HepG2 (cell line): ENCODE measurements around the gene LIPA. TPM values are rescaled to one million over a fixed set of nuclear protein-coding genes. Genes with fewer than 3 reads are reported as not detected.

Experiments
- ATAC-seq: fragments of 200-7000 bp; cut with Tn5 transposase; 3 replicates; pipeline ENCODE4 v1.9.1; 2020; ENCODE audit warnings: mild to moderate bottlenecking, moderate library complexity
- BruUV-seq: library from RNA; stranded (reverse); fragments of 400-500 nt; replicated peaks from 2 replicates; lab custom pipeline; 2021; lab: Mats Ljungman, UMichigan
- CTCF ChIA-PET: fragments of 300-600 bp; formaldehyde crosslinking; extraction: SDS; loops from one replicate; lab custom pipeline; 2021; ENCODE audit warnings: low total read pairs, inconsistent platforms, low intra/inter-chr PET ratio; lab: Yijun Ruan, JAX
- POLR2A ChIA-PET: fragments of 350-600 bp; sonication (Branson Sonifier 250); formaldehyde crosslinking; loops from one replicate; lab custom pipeline; 2020; ENCODE audit warnings: antibody characterized with exemption, inconsistent platforms; lab: Yijun Ruan, JAX
- DNase-seq: peaks from one replicate; pipeline ENCODE4 v3.0.0-alpha.2; 2015; ENCODE audit warnings: low spot score
- FAIRE-seq: peaks from 3 replicates; lab custom pipeline; 2011; peaks lifted over from hg19 to GRCh38; lab: Jason Lieb, UNC
- H2AFZ ChIP-seq: one replicate; pipeline ENCODE4 v1.6.1; 2011; ENCODE audit warnings: low read length, inconsistent platforms
- H3K27ac ChIP-seq: fragments of 300-600 bp; 3 replicates; pipeline ENCODE4 v1.8.0; 2011; ENCODE audit warnings: mixed run types, mild to moderate bottlenecking, mixed read lengths, low read length, inconsistent platforms; ENCODE audit not compliant: insufficient read depth; ENCODE audit errors: extremely low read length
- H3K27me3 ChIP-seq, 2 experiments: fragments of 200-600 bp in 1 of 2; 2 replicates in 1 of 2; 3 replicates in 1 of 2; pipeline versions ENCODE4 v1.6.0 to v1.8.0; 2011; ENCODE audit warnings: low read length in 2 of 2, mild to moderate bottlenecking in 2 of 2, moderate library complexity in 2 of 2, inconsistent platforms in 1 of 2; ENCODE audit not compliant: insufficient read depth in 2 of 2, control insufficient read depth in 1 of 2
- H3K36me3 ChIP-seq, 2 experiments: fragments of 200-600 bp in 1 of 2; replicated peaks in 1 of 2; 2 replicates in 1 of 2; 3 replicates in 1 of 2; pipeline versions ENCODE4 v1.5.1 to v1.8.0; 2011; ENCODE audit warnings: low read length in 2 of 2, inconsistent platforms in 1 of 2; ENCODE audit not compliant: insufficient read depth in 2 of 2, control insufficient read depth in 1 of 2
- H3K4me1 ChIP-seq: 2 replicates; pipeline ENCODE4 v1.5.1; 2012; ENCODE audit warnings: low read length, inconsistent platforms; ENCODE audit not compliant: insufficient read depth
- H3K4me2 ChIP-seq: 2 replicates; pipeline ENCODE4 v1.6.0; 2011; ENCODE audit warnings: low read depth, low read length, inconsistent platforms
- H3K4me3 ChIP-seq, 3 experiments: fragments of 200-600 bp in 1 of 3; sonication (generic), shearing (Covaris generic) in 1 of 3; replicated peaks in 1 of 3; 2 replicates each; pipeline ENCODE4 v1.5.1; 2011 to 2016; ENCODE audit warnings: low read length in 3 of 3, inconsistent platforms in 2 of 3, low read depth in 2 of 3, mild to moderate bottlenecking in 2 of 3, control low read depth in 1 of 3, mixed read lengths in 1 of 3; ENCODE audit not compliant: insufficient read depth in 1 of 3
- H3K79me2 ChIP-seq: one replicate; pipeline ENCODE4 v1.6.1; 2011; ENCODE audit warnings: low read length, inconsistent platforms; ENCODE audit not compliant: insufficient read depth
- H3K9ac ChIP-seq: 2 replicates; pipeline ENCODE4 v1.6.0; 2011; ENCODE audit warnings: mild to moderate bottlenecking, low read depth, low read length, inconsistent platforms; ENCODE audit not compliant: insufficient read depth
- H3K9me3 ChIP-seq: 2 replicates; pipeline ENCODE4 v1.5.1; 2012; ENCODE audit warnings: mild to moderate bottlenecking, low read length
- H4K20me1 ChIP-seq: 2 replicates; pipeline ENCODE4 v1.6.0; 2011; ENCODE audit warnings: inconsistent platforms, mild to moderate bottlenecking, low read length, moderate library complexity; ENCODE audit not compliant: insufficient read depth
- FOXO1 ChIP-seq: sonication (generic); formaldehyde crosslinking; IDR thresholded peaks from 2 replicates; pipeline ENCODE4 v1.4.0; 2020; ENCODE audit warnings: missing genetic modification reagents
- KDM5A ChIP-seq: fragments of 200-600 bp; sonication (generic); IDR thresholded peaks from 2 replicates; pipeline ENCODE4 v1.7.0; 2018; ENCODE audit warnings: antibody characterized with exemption, mild to moderate bottlenecking, low read length, borderline replicate concordance
- RAD21 ChIP-seq: fragments of 450-650 bp; formaldehyde crosslinking; IDR thresholded peaks from 2 replicates; pipeline ENCODE4 v1.5.0; 2020; ENCODE audit warnings: mild to moderate bottlenecking
- RFXANK ChIP-seq: IDR thresholded peaks from 2 replicates; pipeline ENCODE4 v1.6.1; 2016
- SIX1 ChIP-seq: sonication (generic); formaldehyde crosslinking; IDR thresholded peaks from 2 replicates; pipeline ENCODE4 v1.4.0; 2020; ENCODE audit warnings: missing genetic modification reagents, borderline replicate concordance
- ZNF468 ChIP-seq: sonication (generic); formaldehyde crosslinking; IDR thresholded peaks from 2 replicates; pipeline ENCODE4 v1.8.0; 2022; ENCODE audit warnings: mild to moderate bottlenecking, moderate library complexity, missing genetic modification reagents
- WGBS: methylation state at CpG from one replicate; pipeline ENCODE4 v1.1.6; 2017; ENCODE audit warnings: low lambda C conversion rate; 5-methylcytosine and 5-hydroxymethylcytosine counted together
- in situ Hi-C: cut with HindIII; loops from 2 replicates; pipeline ENCODE4 v1.10.0; 2017; ENCODE audit warnings: low pct_unique_long_range_greater_than_20kb; ENCODE audit not compliant: extremely low pct_ligation_motif_present
- intact Hi-C: fragments of 100-400 bp; cut with micrococcal nuclease; formaldehyde crosslinking; loops from one replicate; pipeline ENCODE4 v1.10.0; 2022; ENCODE audit not compliant: unreplicated experiment
- polyA plus RNA-seq, 8 experiments: library from polyadenylated mRNA; depleted of rRNA in 3 of 8; stranded (reverse) in 7 of 8; unstranded in 1 of 8; fragments of >200 nt; fragmentation: Illumina TruSeq in 4 of 8; extraction: Trizol in 4 of 8; gene quantifications; 2 replicates each; pipeline versions ENCODE4 v1.2.1 to v1.2.3, GENCODE V29; 2011 to 2016; ENCODE audit warnings: low read depth in 4 of 8, missing spikeins in 1 of 8, mixed read lengths in 1 of 8; ENCODE audit not compliant: insufficient read depth in 1 of 8
- total RNA-seq, 5 experiments: library from RNA; depleted of rRNA; stranded (reverse); fragments of >200 nt; fragmentation: Illumina TruSeq; extraction: Trizol; gene quantifications; 2 replicates each; pipeline ENCODE4 v1.2.3, GENCODE V29; 2016; ENCODE audit warnings: low read depth in 1 of 5
- TF ChIP-seq, protein P1 (sequence below): IDR thresholded peaks from 2 replicates; pipeline ENCODE4 v1.6.1; 2016; ENCODE audit warnings: low read depth, missing genetic modification reagents, missing compliant biosample characterization
- TF ChIP-seq, protein P2 (sequence below): sonication (generic); formaldehyde crosslinking; IDR thresholded peaks from 2 replicates; pipeline ENCODE4 v1.5.1; 2020; ENCODE audit warnings: mild to moderate bottlenecking, missing genetic modification reagents, borderline replicate concordance
- TF ChIP-seq, protein P3 (sequence below): sonication (generic); formaldehyde crosslinking; conservative IDR thresholded peaks from 2 replicates; pipeline ENCODE4 v1.5.0; 2020; ENCODE audit warnings: missing genetic modification reagents
- TF ChIP-seq, protein P4 (sequence below): sonication (generic); formaldehyde crosslinking; IDR thresholded peaks from 2 replicates; pipeline ENCODE4 v1.8.0; 2022; ENCODE audit warnings: missing genetic modification reagents, low read depth, mild to moderate bottlenecking, borderline replicate concordance

The LIPA gene
- total and polyA plus RNA-seq, 2 of the 13 experiments (the other 11 are each of a cell fraction or from before 2014, with no cell fraction given), result 57.1 to 79.5 TPM

DNA sequence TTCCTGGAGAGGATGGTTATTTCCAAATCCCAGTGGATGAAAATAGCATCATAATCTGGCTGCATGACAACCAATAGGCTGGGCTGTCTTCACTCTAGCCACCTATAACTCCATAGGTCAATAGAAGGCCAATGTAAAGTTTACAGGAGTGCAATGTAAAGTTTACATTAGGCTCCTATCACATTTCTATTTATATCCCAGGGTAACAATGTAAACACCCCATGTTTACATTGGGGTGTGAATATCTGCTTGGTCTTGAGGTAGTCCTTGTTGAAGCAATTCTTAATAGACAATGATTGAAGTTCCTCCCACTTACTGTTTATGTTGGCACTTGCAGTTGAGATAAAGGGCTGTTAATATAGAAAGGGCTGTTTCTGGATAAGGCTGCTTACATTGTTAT lies 65.9 kb downstream of the LIPA start (continued):
- TF ChIP-seq, protein P1, sequence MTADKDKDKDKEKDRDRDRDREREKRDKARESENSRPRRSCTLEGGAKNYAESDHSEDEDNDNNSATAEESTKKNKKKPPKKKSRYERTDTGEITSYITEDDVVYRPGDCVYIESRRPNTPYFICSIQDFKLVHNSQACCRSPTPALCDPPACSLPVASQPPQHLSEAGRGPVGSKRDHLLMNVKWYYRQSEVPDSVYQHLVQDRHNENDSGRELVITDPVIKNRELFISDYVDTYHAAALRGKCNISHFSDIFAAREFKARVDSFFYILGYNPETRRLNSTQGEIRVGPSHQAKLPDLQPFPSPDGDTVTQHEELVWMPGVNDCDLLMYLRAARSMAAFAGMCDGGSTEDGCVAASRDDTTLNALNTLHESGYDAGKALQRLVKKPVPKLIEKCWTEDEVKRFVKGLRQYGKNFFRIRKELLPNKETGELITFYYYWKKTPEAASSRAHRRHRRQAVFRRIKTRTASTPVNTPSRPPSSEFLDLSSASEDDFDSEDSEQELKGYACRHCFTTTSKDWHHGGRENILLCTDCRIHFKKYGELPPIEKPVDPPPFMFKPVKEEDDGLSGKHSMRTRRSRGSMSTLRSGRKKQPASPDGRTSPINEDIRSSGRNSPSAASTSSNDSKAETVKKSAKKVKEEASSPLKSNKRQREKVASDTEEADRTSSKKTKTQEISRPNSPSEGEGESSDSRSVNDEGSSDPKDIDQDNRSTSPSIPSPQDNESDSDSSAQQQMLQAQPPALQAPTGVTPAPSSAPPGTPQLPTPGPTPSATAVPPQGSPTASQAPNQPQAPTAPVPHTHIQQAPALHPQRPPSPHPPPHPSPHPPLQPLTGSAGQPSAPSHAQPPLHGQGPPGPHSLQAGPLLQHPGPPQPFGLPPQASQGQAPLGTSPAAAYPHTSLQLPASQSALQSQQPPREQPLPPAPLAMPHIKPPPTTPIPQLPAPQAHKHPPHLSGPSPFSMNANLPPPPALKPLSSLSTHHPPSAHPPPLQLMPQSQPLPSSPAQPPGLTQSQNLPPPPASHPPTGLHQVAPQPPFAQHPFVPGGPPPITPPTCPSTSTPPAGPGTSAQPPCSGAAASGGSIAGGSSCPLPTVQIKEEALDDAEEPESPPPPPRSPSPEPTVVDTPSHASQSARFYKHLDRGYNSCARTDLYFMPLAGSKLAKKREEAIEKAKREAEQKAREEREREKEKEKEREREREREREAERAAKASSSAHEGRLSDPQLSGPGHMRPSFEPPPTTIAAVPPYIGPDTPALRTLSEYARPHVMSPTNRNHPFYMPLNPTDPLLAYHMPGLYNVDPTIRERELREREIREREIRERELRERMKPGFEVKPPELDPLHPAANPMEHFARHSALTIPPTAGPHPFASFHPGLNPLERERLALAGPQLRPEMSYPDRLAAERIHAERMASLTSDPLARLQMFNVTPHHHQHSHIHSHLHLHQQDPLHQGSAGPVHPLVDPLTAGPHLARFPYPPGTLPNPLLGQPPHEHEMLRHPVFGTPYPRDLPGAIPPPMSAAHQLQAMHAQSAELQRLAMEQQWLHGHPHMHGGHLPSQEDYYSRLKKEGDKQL (CRISPR knock-in tag), result peak; percentile 73; the same call in 1 of the 2 replicates
- TF ChIP-seq RAD21 (CRISPR knock-in tag) (no peak), SIX1 (CRISPR knock-in tag) (peak; percentile 65; the same call in 1 of the 2 replicates)

DNA sequence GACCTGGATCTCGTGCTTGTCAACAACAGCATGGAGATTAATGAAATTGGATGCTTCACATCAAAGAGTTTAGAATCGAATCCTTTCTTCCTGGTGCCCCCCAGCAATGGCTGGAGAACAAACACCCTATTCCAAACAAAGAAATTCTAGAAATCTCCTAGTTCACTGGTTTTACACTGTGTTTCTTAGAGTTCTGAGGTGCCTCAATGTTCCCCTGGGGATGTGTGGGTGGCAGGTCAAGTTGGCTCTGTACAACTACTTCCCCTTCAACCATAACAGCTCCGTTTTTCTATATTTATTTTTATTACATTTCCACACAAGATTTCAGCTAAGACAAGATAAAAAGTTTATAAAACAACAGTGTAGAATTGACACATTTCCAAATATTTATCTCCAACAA lies 66.9 kb downstream of the LIPA start:
- ChIA-PET POLR2A (no interaction called here), CTCF (no interaction called here)
- no peaks in the 10 kb centered on the region for H3K79me2 ChIP-seq
- no peaks in the 10 kb centered on the region for H3K4me1 ChIP-seq
- no peak overlapping the region for H3K4me3 ChIP-seq
- no peaks in the 10 kb centered on the region for H3K27me3 ChIP-seq
- no peak overlapping the region for H2AFZ ChIP-seq
- ATAC-seq (no peak), DNase-seq (no peak), FAIRE-seq (no peak)
- H3K4me2 ChIP-seq, result no peak overlapping the region
- BruUV-seq, result no TSS peak
- no peak overlapping the region for H3K9ac ChIP-seq
- no peaks in the 10 kb centered on the region for H4K20me1 ChIP-seq
- intact Hi-C loops, result no loop called here
- no peaks in the 10 kb centered on the region for H3K9me3 ChIP-seq
- H3K36me3 ChIP-seq, result no peaks in the 10 kb centered on the region
- in situ Hi-C loops, result no loop called here
- WGBS, result under 1% methylated on average over 3 of the region's 3 CpGs
- H3K27ac ChIP-seq, result no peak overlapping the region
- no peak for TF ChIP-seq ZNF468 (CRISPR knock-in tag)
- TF ChIP-seq, protein P2, sequence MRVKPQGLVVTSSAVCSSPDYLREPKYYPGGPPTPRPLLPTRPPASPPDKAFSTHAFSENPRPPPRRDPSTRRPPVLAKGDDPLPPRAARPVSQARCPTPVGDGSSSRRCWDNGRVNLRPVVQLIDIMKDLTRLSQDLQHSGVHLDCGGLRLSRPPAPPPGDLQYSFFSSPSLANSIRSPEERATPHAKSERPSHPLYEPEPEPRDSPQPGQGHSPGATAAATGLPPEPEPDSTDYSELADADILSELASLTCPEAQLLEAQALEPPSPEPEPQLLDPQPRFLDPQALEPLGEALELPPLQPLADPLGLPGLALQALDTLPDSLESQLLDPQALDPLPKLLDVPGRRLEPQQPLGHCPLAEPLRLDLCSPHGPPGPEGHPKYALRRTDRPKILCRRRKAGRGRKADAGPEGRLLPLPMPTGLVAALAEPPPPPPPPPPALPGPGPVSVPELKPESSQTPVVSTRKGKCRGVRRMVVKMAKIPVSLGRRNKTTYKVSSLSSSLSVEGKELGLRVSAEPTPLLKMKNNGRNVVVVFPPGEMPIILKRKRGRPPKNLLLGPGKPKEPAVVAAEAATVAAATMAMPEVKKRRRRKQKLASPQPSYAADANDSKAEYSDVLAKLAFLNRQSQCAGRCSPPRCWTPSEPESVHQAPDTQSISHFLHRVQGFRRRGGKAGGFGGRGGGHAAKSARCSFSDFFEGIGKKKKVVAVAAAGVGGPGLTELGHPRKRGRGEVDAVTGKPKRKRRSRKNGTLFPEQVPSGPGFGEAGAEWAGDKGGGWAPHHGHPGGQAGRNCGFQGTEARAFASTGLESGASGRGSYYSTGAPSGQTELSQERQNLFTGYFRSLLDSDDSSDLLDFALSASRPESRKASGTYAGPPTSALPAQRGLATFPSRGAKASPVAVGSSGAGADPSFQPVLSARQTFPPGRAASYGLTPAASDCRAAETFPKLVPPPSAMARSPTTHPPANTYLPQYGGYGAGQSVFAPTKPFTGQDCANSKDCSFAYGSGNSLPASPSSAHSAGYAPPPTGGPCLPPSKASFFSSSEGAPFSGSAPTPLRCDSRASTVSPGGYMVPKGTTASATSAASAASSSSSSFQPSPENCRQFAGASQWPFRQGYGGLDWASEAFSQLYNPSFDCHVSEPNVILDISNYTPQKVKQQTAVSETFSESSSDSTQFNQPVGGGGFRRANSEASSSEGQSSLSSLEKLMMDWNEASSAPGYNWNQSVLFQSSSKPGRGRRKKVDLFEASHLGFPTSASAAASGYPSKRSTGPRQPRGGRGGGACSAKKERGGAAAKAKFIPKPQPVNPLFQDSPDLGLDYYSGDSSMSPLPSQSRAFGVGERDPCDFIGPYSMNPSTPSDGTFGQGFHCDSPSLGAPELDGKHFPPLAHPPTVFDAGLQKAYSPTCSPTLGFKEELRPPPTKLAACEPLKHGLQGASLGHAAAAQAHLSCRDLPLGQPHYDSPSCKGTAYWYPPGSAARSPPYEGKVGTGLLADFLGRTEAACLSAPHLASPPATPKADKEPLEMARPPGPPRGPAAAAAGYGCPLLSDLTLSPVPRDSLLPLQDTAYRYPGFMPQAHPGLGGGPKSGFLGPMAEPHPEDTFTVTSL (CRISPR knock-in tag), result no peak
- TF ChIP-seq, protein P3, sequence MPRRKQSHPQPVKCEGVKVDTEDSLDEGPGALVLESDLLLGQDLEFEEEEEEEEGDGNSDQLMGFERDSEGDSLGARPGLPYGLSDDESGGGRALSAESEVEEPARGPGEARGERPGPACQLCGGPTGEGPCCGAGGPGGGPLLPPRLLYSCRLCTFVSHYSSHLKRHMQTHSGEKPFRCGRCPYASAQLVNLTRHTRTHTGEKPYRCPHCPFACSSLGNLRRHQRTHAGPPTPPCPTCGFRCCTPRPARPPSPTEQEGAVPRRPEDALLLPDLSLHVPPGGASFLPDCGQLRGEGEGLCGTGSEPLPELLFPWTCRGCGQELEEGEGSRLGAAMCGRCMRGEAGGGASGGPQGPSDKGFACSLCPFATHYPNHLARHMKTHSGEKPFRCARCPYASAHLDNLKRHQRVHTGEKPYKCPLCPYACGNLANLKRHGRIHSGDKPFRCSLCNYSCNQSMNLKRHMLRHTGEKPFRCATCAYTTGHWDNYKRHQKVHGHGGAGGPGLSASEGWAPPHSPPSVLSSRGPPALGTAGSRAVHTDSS (CRISPR knock-in tag), result no peak
- TF ChIP-seq RFXANK, result no peak
- no peak for TF ChIP-seq KDM5A
- TF ChIP-seq FOXO1 (CRISPR knock-in tag), result no peak
- TF ChIP-seq, protein P4, sequence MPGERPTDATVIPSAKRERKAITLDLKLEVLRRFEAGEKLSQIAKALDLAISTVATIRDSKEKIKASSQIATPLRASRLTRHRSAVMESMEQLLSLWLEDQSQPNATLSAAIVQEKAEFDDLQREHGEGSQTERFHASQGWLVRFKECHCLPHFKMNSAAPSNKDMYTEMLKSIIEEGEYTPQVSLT, result no peak
